ENCODE data around the gene PAK1. TPM values are rescaled to one million over a fixed set of nuclear protein-coding genes. Genes with fewer than 3 reads are reported as not detected.

The PAK1 gene
- total and polyA plus RNA-seq, 9 of the 15 experiments (the other 6 are each of a cell fraction or from before 2014, with no cell fraction given), result 0.52 to 11.7 (median 1.9) TPM

- no peaks in the 10 kb centered on the region for H4K20me1 ChIP-seq (replicated peaks; ENCODE audit: control insufficient read depth, insufficient read depth, low read length)
- no peak overlapping the region for H3K4me2 ChIP-seq (ENCODE audit: insufficient read depth, low read length)
- peaks cover 0 to 2% of the 10 kb centered on the region in 2 experiments; a peak in 3 of 5 replicates for H3K27me3 ChIP-seq (ENCODE audit: control insufficient read depth in 2 of 2, insufficient read depth in 2 of 2, low read length in 2 of 2)
- H3K27ac ChIP-seq (ENCODE audit: extremely low read depth, low read depth, low read length), result no peak overlapping the region
- ATAC-seq, result no peak
- no peaks in the 10 kb centered on the region for H3K36me3 ChIP-seq (ENCODE audit: control insufficient read depth, insufficient read depth, low read length)
- CTCF ChIA-PET (ENCODE audit: low intra/inter-chr PET ratio), result no interaction called here
- in situ Hi-C loops (cut with MboI), result no loop called here
- no peak overlapping the region for H3K9ac ChIP-seq (ENCODE audit: insufficient read depth in 1 of 2, low read depth in 2 of 2, low read length in 2 of 2)
- DNase-seq (ENCODE audit: extremely low read depth in 1 of 4, low spot score in 3 of 4), result no peak
- no peaks in the 10 kb centered on the region for H3K9me1 ChIP-seq (ENCODE audit: control insufficient read depth, insufficient read depth, low read length)
- intact Hi-C loops (cut with micrococcal nuclease), result no loop called here
- WGBS (ENCODE audit: insufficient coverage, low coverage, missing lambda C conversion rate), result 3% methylated on average over 2 of the region's 2 CpGs
- H3K79me2 ChIP-seq (ENCODE audit: control insufficient read depth, insufficient read depth, low read length), result no peaks in the 10 kb centered on the region
- no peaks in the 10 kb centered on the region for H3K4me1 ChIP-seq (replicated peaks in 1 of 2; ENCODE audit: control insufficient read depth in 2 of 2, insufficient read depth in 2 of 2, low read length in 2 of 2)
- H2AFZ ChIP-seq (ENCODE audit: low read depth, low read length), result no peak overlapping the region
- no TSS peak for BruUV-seq (replicated peaks)
- TF ChIP-seq, protein P1, sequence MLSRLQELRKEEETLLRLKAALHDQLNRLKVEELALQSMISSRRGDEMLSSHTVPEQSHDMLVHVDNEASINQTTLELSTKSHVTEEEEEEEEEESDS (CRISPR knock-in tag; IDR thresholded peaks at IDR 0.05), result no peak
- TF ChIP-seq NONO (IDR thresholded peaks at IDR 0.05; ENCODE audit: low read depth in 2 of 2, low read length in 1 of 2) (no peak), TCF7 (IDR thresholded peaks at IDR 0.05; ENCODE audit: borderline replicate concordance) (no peak), POLR2AphosphoS2 (IDR thresholded peaks at IDR 0.05; ENCODE audit: low read length) (no peak), MBD1 (CRISPR knock-in tag; IDR thresholded peaks at IDR 0.05) (no peak)
- TF ChIP-seq, protein P2, sequence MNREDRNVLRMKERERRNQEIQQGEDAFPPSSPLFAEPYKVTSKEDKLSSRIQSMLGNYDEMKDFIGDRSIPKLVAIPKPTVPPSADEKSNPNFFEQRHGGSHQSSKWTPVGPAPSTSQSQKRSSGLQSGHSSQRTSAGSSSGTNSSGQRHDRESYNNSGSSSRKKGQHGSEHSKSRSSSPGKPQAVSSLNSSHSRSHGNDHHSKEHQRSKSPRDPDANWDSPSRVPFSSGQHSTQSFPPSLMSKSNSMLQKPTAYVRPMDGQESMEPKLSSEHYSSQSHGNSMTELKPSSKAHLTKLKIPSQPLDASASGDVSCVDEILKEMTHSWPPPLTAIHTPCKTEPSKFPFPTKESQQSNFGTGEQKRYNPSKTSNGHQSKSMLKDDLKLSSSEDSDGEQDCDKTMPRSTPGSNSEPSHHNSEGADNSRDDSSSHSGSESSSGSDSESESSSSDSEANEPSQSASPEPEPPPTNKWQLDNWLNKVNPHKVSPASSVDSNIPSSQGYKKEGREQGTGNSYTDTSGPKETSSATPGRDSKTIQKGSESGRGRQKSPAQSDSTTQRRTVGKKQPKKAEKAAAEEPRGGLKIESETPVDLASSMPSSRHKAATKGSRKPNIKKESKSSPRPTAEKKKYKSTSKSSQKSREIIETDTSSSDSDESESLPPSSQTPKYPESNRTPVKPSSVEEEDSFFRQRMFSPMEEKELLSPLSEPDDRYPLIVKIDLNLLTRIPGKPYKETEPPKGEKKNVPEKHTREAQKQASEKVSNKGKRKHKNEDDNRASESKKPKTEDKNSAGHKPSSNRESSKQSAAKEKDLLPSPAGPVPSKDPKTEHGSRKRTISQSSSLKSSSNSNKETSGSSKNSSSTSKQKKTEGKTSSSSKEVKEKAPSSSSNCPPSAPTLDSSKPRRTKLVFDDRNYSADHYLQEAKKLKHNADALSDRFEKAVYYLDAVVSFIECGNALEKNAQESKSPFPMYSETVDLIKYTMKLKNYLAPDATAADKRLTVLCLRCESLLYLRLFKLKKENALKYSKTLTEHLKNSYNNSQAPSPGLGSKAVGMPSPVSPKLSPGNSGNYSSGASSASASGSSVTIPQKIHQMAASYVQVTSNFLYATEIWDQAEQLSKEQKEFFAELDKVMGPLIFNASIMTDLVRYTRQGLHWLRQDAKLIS (CRISPR knock-in tag; IDR thresholded peaks at IDR 0.05), result no peak
- POLR2A ChIA-PET, result interaction anchor here (1.0 kb wide), 1 partner anchor 11 kb away, joined by 3 read pairs; no protein-coding TSS in a partner anchor
- H3K9me3 ChIP-seq (replicated peaks; ENCODE audit: control insufficient read depth, insufficient read depth, low read depth, low read length), result no peaks in the 10 kb centered on the region
- no peak for FAIRE-seq
- no peak overlapping the region for H3K4me3 ChIP-seq
Measured at GRCh38 chr11:77401486-77402217, 72.2 kb downstream of the PAK1 start.
